ENCODE data around the gene DOCK6. TPM values are rescaled to one million over a fixed set of nuclear protein-coding genes. Genes with fewer than 3 reads are reported as not detected.

The DOCK6 gene
- total and polyA plus RNA-seq, 2 of the 13 experiments (the other 11 are each of a cell fraction or from before 2014, with no cell fraction given) = 5.4 to 38.1 TPM

DNA sequence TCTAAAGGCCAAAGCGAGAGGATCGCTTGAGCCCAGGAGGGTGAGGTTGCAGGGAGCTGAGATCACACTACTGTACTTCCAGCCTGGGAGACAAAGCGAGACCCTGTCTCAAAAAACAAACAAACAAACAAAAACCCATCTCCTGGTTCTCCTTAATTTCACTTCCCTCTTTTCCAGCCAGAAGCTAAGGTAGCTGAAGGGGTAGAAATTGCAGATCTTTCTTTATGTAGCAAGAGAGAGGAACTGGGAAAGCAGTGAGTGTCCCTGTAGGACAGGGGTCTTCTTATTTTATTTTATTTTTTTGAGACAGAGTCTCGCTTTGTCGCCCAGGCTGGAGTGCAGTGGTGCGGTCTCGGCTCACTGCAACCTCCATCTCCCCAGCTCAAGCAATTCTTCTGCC is 29.1 kb upstream of the DOCK6 start:
- DNase-seq (ENCODE audit: low spot score) (no peak), FAIRE-seq (no peak), ATAC-seq (no peak)
- H3K27ac ChIP-seq (ENCODE audit: extremely low read length, insufficient read depth, low read length) = no peak overlapping the region
- H2AFZ ChIP-seq (ENCODE audit: low read length) = no peak overlapping the region
- H3K9ac ChIP-seq (ENCODE audit: insufficient read depth, low read depth, low read length) = no peak overlapping the region
- H3K9me3 ChIP-seq (ENCODE audit: low read length) = no peaks in the 10 kb centered on the region
- POLR2A ChIA-PET = no interaction called here
- TF ChIP-seq RORA (CRISPR knock-in tag; IDR thresholded peaks at IDR 0.05) = no peak
- no peaks in the 10 kb centered on the region for H4K20me1 ChIP-seq (ENCODE audit: insufficient read depth, low read length)
- in situ Hi-C loops (cut with HindIII; ENCODE audit: extremely low pct_ligation_motif_present, low pct_unique_long_range_greater_than_20kb) (no loop called here), intact Hi-C loops (cut with micrococcal nuclease; ENCODE audit: unreplicated experiment) (loop anchor here (10.0 kb wide), 1 partner anchor 153 kb away; no protein-coding TSS in a partner anchor)
- H3K4me3 ChIP-seq (replicated peaks in 1 of 3; ENCODE audit: insufficient read depth in 1 of 3, low read depth in 2 of 3, low read length in 3 of 3) = no peak overlapping the region
- no peaks in the 10 kb centered on the region for H3K79me2 ChIP-seq (ENCODE audit: insufficient read depth, low read length)
- peaks cover 0 to 7% of the 10 kb centered on the region in 2 experiments; a peak in 1 of 5 replicates for H3K27me3 ChIP-seq (ENCODE audit: control insufficient read depth in 1 of 2, insufficient read depth in 2 of 2, low read length in 2 of 2)
- BruUV-seq (replicated peaks) = no TSS peak
- WGBS (ENCODE audit: low lambda C conversion rate) = 58% methylated on average over 7 of the region's 7 CpGs
- CTCF ChIA-PET (ENCODE audit: low intra/inter-chr PET ratio, low total read pairs) = no interaction called here
- H3K4me2 ChIP-seq (ENCODE audit: low read depth, low read length) = no peak overlapping the region
- no peaks in the 10 kb centered on the region for H3K36me3 ChIP-seq (replicated peaks in 1 of 2; ENCODE audit: control insufficient read depth in 1 of 2, insufficient read depth in 2 of 2, low read length in 2 of 2)
- H3K4me1 ChIP-seq (ENCODE audit: insufficient read depth, low read length) = peaks cover 51% of the 10 kb centered on the region

DNA sequence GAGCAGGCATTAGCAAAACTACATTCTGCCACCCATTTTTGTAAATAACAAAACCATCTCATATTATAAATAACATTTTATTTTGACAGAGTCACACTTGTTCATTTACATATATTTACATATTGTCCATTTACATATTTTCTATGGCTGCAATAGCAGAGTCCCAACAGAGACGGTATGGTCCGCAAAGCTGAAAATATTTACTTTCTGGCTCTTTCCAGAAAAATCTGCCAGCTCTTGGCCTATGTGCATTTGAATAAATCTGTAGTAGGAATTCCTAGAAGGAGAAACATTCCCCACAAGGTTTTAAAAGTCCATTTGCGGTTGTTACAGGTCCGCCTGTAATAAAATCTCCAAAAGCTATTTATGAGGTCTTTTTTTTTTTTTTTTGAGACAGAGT is 27.9 kb upstream of the DOCK6 start:
- Histone ChIP-seq H3K27ac (ENCODE audit: extremely low read length, insufficient read depth, low read length) (no peak overlapping the region), H3K4me2 (ENCODE audit: low read depth, low read length) (no peak overlapping the region), H3K27me3 (ENCODE audit: control insufficient read depth in 1 of 2, insufficient read depth in 2 of 2, low read length in 2 of 2) (peaks cover 0 to 7% of the 10 kb centered on the region in 2 experiments; a peak in 1 of 5 replicates), H3K79me2 (ENCODE audit: insufficient read depth, low read length) (no peaks in the 10 kb centered on the region), H3K4me3 (replicated peaks in 1 of 3; ENCODE audit: insufficient read depth in 1 of 3, low read depth in 2 of 3, low read length in 3 of 3) (no peak overlapping the region), H3K9ac (ENCODE audit: insufficient read depth, low read depth, low read length) (no peak overlapping the region), H3K4me1 (ENCODE audit: insufficient read depth, low read length) (peaks cover 51% of the 10 kb centered on the region), H2AFZ (ENCODE audit: low read length) (no peak overlapping the region), H3K36me3 (replicated peaks in 1 of 2; ENCODE audit: control insufficient read depth in 1 of 2, insufficient read depth in 2 of 2, low read length in 2 of 2) (no peaks in the 10 kb centered on the region), H3K9me3 (ENCODE audit: low read length) (no peaks in the 10 kb centered on the region), H4K20me1 (ENCODE audit: insufficient read depth, low read length) (no peaks in the 10 kb centered on the region)
- ChIA-PET CTCF (ENCODE audit: low intra/inter-chr PET ratio, low total read pairs) (no interaction called here), POLR2A (interaction anchor here (0.6 to 0.8 kb wide), 2 partner anchors 14 to 85 kb away, joined by 3 read pairs; no protein-coding TSS in a partner anchor)
- no peak for DNase-seq (ENCODE audit: low spot score)
- FAIRE-seq = no peak
- in situ Hi-C loops (cut with HindIII; ENCODE audit: extremely low pct_ligation_motif_present, low pct_unique_long_range_greater_than_20kb) (no loop called here), intact Hi-C loops (cut with micrococcal nuclease; ENCODE audit: unreplicated experiment) (loop anchor here (10.0 kb wide), 1 partner anchor 155 kb away; no protein-coding TSS in a partner anchor)
- no peak for ATAC-seq
- 25% methylated on average over 4 of the region's 4 CpGs for WGBS (ENCODE audit: low lambda C conversion rate)
- BruUV-seq (replicated peaks) = no TSS peak
- TF ChIP-seq ZFP36L2 (CRISPR knock-in tag; IDR thresholded peaks at IDR 0.05) (no peak), BCL6 (CRISPR knock-in tag; IDR thresholded peaks at IDR 0.05) (peak; percentile 64; the same call in 1 of the 2 replicates)

Data from HepG2 (cell line).